CD4-positive, alpha-beta T cell treated with Interleukin-17A for 4 hours (primary cell): Measurements from ENCODE around the gene TCTN1.
"Not testable (repeated sequence)": the region's sequence is repeated elsewhere in the genome, so short reads cannot be mapped to it uniquely, and the experiment has no call there.

Experiments
- DNase-seq: peaks from one replicate; pipeline ENCODE4 v3.0.0-alpha.2; 2020; ENCODE audit warnings: mixed read lengths

TCTN1 gene

DNA sequence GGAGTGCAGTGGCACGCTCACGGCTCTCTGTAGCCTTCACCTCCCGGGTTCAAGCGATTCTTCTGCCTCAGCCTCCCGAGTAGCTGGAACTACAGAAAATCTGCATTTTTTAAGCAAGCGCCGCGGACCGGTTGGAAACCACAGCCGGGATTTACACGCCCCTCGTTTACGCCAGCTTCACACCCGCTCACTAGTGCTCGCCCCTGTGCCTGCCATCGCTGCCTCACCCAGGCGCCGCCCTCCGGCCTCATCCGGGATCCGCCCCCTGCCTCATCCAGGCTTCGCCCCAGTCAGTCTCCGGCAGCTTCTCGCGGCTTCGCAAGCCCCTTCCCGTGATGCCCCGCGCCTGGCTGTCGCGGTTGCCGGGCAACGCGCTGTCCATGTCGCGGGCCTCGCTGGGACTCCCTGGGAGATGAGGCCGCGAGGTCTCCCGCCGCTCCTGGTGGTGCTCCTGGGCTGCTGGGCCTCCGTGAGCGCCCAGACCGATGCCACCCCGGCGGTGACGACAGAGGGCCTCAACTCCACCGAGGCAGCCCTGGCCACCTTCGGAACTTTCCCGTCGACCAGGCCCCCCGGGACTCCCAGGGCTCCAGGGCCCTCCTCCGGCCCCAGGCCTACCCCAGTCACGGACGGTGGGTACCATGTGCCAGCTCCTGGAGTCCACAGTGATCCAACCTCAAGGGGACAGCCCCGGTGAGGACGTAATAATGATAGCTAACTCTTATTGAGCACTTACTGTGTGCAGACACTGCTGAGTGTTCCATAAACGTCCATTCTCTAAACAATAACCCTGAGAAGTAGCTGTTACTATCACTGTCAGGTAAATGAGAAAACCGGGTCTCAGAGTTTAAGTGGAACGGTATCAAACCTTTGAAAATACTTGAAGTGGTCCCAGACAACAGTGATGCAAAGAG, at the start of gene TCTN1:
Gene TCTN1, plus strand, starts transcription at position 359 of the 914 bp plus-strand sequence. Its CDS starts 54 bp downstream, at position 413.
- DNase-seq = peak; percentile 98

DNA sequence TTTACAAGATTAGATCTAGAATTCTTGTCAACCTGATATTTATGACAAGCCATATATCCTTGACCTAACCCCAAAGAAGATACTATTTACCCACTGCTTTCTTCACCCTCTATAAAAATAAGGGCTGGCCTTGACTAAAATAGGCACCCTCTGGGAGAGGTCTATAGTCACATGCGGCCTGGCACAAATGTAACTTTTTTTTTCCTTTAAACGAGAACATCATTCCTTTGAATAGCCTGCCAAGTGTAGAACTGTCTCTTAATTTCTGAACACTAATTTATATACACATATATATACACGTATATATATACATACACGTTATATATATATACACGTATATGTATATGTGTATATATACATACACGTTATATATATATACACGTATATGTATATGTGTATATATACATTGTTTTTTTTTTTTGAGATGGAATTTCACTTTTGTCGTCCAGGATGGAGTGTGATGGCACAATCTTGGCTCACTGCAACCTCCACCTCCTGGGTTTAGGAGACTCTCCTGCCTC, 49.4 kb upstream of the TCTN1 start:
- DNase-seq = no peak

DNA sequence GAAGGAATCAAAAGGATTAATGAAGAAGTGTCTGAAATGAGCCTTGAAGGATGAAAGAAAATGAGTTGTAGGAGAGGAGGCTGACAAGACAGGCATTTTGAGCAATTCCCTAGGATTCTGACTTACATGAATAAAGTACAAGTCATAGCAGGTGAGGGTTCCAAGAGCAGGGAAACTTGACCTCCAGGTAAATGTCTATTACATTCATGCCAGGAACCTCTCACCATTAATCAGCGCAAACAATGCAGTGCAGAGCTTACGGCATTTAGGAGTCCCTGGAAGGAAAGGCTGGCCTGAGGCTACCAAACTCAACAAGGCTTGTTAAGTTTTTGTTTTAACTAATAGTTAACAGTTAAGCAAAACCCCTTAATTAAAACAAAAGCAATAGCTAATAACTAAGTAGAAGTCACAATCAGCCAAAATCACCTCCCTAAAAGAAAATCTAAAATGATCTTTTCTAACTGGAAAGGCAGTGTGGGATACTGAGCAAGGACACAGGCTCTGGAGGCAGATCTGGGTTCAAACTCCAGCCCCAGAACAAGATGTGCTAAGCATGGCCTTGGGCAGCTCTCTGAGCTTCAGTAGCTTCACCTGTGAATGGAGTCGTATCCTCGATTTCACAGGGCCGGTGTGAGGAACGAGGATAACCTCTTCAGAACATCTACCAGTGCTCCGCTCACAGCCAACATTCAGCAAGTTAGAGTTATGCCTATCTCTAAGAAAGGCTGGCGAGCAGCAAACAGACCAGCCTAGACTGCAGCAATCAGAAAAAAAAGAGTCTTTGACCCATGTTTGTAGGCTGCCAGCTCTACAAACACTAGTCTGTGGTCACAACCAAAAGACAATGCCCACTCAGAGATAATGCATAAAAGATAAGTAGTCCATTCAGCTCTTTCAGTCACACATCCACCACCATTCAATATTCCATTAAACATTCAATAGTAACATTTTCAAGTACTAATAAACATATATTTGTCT, 47.7 kb upstream of the TCTN1 start:
- DNase-seq = no peak

DNA sequence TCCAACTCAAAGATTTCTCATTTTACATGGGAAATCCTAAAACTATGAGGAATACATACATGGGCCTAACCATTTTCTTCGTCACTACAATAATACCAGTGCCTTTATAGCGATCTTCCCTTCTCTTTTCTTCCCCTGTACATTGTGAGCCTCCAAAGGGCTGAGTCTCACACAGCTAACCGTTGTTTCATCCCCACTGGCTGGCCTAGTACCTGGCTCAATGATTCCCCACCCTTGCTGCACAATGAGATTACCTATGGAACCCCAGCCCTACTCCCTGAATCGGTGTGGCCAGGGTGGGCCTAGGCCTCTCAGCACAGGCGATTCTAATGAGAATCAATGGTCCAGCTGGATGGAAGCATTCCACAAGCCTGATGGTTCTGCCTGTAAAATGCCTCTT, 46.9 kb upstream of the TCTN1 start:
- no peak for DNase-seq

DNA sequence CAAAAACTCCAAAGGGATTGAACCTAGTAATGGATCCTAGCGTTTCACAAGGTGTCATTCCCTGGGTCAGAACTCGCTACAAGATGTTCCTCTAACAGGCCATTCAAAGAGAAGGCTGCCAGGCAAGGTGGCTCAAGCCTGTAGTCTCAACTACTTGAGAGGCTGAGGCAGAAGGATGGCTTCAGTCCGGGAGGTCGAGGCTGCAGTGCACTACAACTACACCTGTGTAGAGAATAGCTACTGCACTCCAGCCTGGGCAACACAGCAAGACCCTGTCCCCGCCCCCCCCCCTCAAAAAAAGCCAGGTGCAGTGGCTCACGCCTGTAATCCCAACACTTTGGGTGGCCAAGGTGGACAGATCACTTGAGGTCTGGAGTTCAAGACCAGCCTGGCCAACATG, 45.2 kb upstream of the TCTN1 start:
- no peak for DNase-seq

DNA sequence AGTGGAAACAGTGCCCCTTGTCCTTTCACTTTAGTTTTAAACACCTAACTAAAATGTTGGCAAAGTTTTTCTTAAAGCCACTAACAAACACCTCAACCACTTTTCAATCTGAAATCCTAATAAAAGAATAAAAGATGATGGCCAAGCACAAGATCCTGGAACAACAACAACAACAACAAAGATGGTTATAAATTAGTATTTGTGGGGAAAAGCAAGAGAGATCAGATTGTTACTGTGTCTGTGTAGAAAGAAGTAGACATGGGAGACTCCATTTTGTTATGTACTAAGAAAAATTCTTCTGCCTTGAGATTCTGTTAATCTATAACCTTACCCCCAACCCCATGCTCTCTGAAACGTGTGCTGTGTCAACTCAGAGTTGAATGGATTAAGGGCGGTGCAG, 44.1 kb upstream of the TCTN1 start:
- DNase-seq = not testable (repeated sequence)

DNA sequence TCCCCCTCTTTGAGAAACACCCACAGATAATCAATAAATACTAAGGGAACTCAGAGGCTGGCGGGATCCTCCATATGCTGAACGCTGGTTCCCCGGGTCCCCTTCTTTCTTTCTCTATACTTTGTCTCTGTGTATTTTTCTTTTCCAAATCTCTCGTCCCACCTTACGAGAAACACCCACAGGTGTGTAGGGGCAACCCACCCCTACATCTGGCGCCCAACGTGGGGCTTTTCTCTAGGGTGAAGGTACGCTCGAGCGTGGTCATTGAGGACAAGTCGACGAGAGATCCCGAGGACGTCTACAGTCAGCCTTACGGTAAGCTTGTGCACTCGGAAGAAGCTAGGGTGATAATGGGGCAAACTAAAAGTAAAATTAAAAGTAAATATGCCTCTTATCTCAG, 43.1 kb upstream of the TCTN1 start:
- not testable (repeated sequence) for DNase-seq

DNA sequence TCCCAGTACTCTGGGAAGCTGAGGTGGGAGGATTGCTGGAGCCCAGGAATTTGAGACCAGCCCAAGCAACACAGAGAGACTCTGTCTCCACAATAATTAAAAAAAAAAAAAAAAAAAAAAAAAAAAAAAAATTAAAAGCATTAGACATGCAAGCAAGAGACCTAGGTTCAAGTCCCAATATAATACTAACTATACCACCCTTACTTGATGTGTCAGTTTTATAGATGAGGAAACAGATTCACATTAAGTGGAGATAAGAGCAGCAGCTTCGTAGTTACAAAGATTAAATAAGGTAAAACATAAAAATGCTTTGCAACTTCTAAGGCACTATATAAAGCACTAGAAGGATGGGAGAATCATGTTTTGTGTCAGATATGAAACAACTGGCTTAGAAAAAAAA, 39.9 kb upstream of the TCTN1 start:
- DNase-seq = no peak

DNA sequence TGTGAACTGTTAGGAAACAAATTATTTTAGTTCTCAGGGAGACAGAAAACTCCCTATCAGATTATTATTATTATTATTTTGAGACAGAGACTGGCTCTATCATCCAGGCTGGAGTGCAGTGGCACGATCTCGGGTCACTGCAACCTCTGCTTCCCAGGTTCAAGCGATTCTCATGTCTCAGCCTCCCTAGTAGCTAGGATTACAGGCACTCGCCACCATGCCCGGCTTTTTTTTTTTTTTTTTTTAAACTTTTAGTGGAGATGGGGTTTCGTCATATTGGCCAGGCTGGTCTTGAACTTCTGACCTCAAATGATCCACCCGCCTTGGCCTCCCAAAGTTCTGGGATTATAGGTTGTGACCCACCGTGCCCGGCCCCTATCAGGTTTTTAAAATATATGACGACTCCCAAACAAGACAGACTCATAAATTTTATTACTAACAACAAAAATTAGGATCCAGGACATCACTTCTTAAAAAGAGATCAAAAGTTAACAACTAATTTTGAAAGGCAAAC, 39.2 kb upstream of the TCTN1 start:
- DNase-seq = not testable (repeated sequence)

DNA sequence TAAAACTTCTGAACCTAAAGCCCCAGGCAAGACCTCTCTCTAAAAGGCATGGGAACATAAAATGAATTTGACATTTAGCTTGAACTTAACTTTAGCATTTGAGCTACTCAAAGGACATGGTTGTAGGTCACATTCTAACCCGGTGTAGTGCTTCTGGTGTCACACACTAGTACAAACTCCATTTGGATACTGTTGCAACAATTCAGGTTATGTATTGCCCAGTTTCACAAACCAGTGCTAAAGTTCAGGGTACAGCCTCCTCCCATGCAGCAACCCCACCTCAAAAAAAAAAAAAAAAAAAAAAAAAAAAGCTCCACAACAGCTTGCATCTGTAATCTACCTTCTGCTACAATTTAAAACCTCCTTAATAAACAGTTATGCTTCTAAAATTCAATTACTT, 38.6 kb upstream of the TCTN1 start:
- no peak for DNase-seq

DNA sequence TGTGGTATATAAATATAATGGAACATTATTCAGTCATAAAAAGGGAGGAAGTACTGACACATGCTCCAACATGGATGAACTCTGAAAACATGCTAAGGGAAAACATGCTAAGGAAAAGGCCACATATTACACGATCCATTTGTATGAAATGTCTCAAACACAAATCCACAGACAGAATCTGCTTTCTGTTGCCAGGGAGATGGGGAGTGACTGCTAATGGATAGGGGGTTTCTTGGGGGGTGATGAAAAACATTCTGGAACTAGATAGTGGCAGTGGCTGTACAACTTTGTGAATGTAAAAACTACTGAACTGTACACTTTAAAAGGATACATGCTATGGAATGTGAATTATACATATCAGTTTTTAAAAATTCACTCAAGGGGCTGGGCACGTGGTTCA, 37.4 kb upstream of the TCTN1 start:
- DNase-seq = no peak

DNA sequence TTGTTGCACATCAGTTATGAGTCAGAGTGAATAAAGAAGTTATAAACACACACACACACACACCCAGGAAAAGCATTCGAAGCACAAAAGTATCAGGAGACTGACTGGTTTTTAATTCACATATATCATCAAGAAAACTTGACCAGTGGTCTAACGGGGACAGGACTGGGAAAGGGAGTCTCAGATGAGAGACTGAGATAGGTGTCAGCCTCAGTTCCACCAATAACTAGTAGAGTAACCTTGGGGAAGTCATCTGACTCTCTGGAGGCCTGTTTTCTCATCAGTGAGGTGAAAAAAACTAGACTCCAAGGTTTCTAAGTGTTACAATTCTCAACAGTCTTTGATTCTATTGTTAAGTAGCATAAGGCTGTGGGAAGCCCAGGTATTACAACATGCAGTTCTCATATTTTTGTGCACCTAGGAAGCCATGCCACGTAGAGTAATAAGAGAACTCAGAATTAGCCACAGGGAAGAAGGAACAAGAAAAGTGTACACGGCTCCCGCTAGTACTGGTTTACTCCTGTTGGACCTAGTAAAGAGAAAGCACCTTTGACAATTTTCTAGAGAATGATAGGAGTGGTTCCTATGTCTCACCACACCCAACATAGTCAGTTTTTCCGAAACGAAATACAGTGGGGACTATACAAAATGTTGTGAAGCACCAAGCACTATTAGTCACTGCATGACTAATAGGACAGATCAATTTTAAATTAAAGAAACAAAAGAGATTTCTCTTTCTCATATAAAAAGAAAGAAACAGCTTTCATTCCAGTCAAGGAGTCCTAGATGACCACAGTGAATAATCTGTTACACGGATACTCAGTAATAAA, 35.9 kb upstream of the TCTN1 start:
- peak; percentile 41 for DNase-seq

DNA sequence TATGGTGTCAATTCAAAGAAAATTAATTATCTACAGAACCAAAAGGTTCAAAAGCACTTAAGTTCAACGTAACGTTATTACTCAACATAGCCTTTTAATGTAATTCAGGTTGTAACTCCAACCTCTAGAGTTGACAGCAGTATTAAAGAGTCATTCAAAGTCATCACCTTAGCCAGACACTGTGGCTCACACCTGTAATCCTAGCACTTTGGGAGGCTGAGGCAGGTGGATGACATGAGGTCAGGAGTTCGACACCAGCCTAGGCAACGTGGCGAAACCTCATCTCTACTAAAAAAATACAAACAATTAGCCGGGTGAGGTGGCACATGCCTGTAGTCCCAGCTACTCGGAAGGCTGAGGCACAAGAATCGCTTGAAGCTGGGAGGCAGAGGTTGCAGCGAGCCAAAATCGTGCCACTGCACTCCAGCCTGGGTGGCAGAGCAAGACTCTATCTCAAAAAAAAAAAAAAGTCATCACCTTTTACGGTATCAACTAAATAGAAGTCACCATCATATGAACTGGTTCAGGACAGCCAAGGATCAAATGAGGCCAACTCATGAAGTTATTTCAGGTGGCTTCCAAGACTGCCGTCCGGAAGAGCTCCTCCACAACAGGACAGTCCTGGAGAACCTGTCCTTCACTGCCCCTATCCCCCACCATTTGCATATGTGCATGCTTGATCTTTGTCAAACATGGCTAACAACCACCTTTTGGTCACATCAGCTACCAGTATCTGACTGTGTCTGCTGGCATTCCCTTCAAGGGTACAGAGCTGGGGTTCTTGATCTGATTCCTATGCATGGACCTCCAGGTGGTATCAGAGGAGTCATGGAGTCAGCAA, 35.0 kb upstream of the TCTN1 start:
- DNase-seq = peak; percentile 41

DNA sequence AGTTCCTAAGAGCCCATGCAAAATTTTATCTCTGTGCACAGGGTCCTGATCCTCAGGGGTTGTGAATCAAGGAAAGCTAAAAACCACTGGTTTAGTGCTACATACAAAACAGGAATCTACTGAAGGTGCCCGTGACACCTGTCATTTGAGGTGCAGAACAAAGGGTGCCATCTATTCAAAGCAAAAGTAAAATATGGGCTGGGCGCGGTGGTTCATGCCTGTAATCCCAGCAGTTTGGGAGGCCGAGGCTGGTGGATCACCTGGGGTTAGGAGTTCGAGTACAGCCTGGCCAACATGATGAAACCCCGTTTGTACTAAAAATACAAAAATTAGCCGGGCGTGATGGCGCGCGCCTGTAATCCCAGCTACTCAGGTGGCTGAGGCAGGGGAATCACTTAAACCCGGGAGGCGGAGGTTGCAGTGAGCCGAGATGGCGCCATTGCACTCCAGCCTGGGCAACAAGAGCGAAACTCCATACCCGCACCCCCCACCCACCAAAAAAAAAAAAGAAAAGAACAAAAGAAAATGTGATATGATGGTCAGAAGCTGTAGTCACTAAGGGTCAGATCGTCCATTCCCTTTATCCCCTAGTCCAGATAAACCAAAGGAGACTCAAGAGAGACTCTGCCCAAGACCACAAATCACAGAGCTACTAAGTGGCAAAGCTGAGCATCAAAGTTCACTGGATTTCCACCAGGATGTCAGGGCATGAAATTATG, 34.2 kb upstream of the TCTN1 start:
- peak; percentile 31 for DNase-seq

DNA sequence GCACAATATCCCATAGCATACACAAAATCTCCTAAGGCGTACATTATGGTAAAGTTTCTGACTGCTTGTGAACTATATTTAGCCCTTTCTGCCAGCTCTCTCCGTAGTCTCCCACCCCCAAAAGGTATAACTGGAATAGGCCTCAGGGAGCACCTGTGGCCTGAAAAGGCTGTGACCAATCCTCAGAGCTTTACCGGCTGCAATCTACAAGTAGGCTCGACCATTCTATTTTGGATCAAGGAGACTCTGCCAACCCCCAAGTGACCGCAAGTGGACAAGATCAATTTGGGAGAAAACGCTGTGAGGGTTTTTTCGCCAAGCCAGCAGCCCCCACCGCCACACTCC, 32.0 kb upstream of the TCTN1 start:
- no peak for DNase-seq

DNA sequence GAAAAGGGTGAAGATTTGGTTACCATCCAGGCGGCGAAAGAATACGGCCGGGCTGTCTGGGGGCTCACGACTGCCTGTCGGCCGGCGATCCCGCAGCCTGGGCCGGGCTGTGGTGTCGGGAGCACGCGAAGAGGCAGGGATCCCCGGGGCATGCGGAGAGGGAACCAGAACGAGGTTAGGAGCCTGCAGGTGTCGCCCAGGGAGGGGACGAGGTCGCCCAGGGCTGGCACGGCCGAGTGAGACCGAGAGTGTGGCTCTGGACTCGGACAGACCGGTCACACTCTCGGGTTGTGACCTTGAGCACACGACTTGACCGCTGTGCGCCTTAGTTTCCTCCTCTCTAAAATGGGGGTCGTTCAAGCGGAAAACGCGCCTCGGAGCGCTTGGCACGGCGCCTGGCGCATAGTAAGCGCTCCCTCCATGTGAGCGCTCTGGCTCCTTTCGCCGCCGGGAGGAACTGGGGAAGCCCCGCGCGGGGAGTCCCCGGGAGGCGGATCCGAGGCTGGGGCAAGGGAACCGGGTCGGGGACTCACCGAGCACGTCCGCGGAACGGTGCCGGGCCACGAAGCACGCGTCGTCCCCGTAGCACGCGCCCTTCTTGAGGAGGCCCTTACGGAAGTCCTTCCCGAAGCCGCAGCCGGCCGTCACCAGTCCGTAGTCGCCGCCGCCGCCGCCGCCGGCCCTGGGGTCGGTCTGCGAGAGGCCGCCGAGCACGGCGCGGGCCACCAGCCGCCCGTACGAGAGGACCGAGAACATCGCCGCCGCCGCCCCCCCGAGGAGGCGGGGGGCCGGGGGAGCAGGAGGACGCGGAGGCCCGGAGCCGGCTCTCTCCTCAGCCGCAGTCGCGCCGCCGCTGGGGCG, 31.4 kb upstream of the TCTN1 start:
- peak; percentile 75 for DNase-seq

DNA sequence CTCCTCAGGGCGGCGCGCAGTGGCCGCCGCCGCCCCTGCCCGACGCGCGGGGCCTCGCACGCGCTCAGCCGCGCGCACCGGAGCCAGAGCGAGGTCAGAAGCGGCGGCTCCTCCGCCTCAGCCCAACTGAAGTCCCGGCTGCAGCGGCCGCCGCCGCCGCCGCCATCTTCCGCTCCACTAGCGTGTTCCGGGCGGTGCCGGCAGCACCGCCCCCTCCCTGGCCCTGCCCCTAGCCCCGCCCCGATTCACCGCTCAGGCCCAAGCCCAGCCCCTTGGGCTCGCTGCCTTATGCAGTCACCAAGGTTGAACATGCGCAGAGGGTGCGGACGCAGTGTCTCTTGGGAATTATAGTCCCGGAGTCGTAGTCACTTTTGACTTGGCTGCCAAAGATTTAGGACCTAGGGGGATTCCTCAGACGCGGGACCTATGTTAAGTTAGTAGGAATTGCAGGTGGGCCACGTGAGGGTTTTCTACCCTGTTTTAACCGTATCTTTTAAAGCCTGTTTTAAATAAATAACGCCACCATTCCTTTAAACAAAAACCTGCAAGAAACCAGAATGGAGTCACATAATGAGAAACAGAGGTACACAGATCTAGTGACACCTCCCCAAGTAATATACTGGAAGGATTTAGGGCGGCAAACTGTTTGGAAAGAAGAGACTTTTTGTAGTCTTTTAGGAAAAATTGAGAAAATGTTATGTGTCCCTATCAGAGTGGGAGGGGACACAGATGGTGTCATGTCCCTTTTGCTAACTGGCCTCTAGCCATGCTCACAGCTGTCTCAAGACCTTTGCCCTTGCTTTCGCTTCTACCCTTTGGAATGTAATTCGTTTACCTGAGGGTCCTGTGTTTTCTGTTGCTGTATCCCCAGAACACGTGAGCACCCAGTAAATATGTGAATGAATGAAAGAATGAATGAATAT, 30.5 kb upstream of the TCTN1 start, which contains the start of gene PPTC7:
Gene PPTC7, minus strand, starts transcription at position 182 of the 923 bp plus-strand sequence. CDS start 287 bp downstream, outside the sequence.
- peak; percentile 98 for DNase-seq

DNA sequence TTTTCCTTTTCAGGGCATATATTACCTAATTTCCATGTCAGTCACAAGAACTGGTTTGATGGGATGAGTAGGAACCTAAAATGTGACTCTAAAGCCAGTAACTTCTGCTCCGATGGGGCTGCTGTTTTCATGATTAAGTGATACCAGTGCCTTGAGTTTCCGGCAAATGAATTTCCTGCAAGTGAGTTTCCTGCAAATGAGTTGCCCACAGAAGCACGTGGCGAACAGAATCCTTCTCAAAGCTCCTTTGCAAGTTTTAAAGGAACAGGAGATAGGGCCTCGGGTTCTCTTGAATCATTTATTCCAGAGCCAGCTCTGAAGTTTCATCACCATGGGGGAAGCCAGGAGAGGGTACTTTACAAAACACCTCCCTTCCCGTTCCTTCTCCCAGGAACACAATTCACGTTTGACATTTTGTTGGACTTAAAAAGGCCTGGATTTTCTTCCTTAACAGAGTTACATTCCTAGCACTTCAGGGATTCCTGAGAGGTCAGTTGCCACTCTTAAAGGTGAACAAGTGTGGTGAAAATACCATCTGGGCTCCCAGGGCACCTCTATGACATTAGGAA, 28.6 kb upstream of the TCTN1 start:
- DNase-seq = peak; percentile 64
